ENCODE data around the gene OPA3. TPM values are rescaled to one million over a fixed set of nuclear protein-coding genes. Genes with fewer than 3 reads are reported as not detected.

Gene OPA3
- total RNA-seq, 1 experiment from 2014 or later: 16.8 TPM

GRCh38 chr19:45518469-45518826 is 66.2 kb downstream of the OPA3 start:
- no peak overlapping the region for H3K4me3 Mint-ChIP-seq (ENCODE audit: unreplicated experiment)
- ChIA-PET POLR2A (interaction anchor here (0.7 kb wide), 1 partner anchor 113 kb away, joined by 3 read pairs; no protein-coding TSS in a partner anchor), CTCF (interaction anchor here (0.6 to 1.1 kb wide), 2 partner anchors 33 to 814 kb away, joined by 3 to 4 read pairs; no protein-coding TSS in a partner anchor)
- peaks cover 75% of the 10 kb centered on the region for H3K36me3 Mint-ChIP-seq (ENCODE audit: insufficient read depth, unreplicated experiment)
- no peak overlapping the region for H3K27ac Mint-ChIP-seq (ENCODE audit: low read depth, unreplicated experiment)
- peaks cover 13% of the 10 kb centered on the region for H3K4me1 Mint-ChIP-seq (ENCODE audit: insufficient read depth, unreplicated experiment)
- DNase-seq (ENCODE audit: unreplicated experiment): no peak
- TF ChIP-seq, protein P1, sequence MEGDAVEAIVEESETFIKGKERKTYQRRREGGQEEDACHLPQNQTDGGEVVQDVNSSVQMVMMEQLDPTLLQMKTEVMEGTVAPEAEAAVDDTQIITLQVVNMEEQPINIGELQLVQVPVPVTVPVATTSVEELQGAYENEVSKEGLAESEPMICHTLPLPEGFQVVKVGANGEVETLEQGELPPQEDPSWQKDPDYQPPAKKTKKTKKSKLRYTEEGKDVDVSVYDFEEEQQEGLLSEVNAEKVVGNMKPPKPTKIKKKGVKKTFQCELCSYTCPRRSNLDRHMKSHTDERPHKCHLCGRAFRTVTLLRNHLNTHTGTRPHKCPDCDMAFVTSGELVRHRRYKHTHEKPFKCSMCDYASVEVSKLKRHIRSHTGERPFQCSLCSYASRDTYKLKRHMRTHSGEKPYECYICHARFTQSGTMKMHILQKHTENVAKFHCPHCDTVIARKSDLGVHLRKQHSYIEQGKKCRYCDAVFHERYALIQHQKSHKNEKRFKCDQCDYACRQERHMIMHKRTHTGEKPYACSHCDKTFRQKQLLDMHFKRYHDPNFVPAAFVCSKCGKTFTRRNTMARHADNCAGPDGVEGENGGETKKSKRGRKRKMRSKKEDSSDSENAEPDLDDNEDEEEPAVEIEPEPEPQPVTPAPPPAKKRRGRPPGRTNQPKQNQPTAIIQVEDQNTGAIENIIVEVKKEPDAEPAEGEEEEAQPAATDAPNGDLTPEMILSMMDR (IDR thresholded peaks at IDR 0.05; ENCODE audit: unreplicated experiment): no peak
- H3K9me3 Mint-ChIP-seq (ENCODE audit: unreplicated experiment): no peaks in the 10 kb centered on the region
- no peaks in the 10 kb centered on the region for H3K27me3 Mint-ChIP-seq (ENCODE audit: insufficient read depth, unreplicated experiment)
- intact Hi-C loops (cut with micrococcal nuclease): no loop called here
- no TSS peak for BruUV-seq (replicated peaks)

GRCh38 chr19:45517641-45518468 is 66.7 kb downstream of the OPA3 start:
- Mint-ChIP-seq H3K27ac (ENCODE audit: low read depth, unreplicated experiment) (peak overlapping the region; percentile 79), H3K9me3 (ENCODE audit: unreplicated experiment) (no peaks in the 10 kb centered on the region), H3K4me3 (ENCODE audit: unreplicated experiment) (no peak overlapping the region), H3K4me1 (ENCODE audit: insufficient read depth, unreplicated experiment) (peaks cover 13% of the 10 kb centered on the region), H3K27me3 (ENCODE audit: insufficient read depth, unreplicated experiment) (no peaks in the 10 kb centered on the region), H3K36me3 (ENCODE audit: insufficient read depth, unreplicated experiment) (peaks cover 73% of the 10 kb centered on the region)
- POLR2A ChIA-PET: no interaction called here
- DNase-seq (ENCODE audit: unreplicated experiment): no peak
- CTCF ChIA-PET: interaction anchor here (0.6 to 1.1 kb wide), 2 partner anchors 32 to 815 kb away, joined by 3 to 4 read pairs; no protein-coding TSS in a partner anchor
- no TSS peak for BruUV-seq (replicated peaks)
- TF ChIP-seq, protein P1 (IDR thresholded peaks at IDR 0.05; ENCODE audit: unreplicated experiment): no peak
- intact Hi-C loops (cut with micrococcal nuclease): no loop called here

- peaks cover 69% of the 10 kb centered on the region for H3K36me3 Mint-ChIP-seq (ENCODE audit: insufficient read depth, unreplicated experiment)
- H3K4me1 Mint-ChIP-seq (ENCODE audit: insufficient read depth, unreplicated experiment): peaks cover 13% of the 10 kb centered on the region
- no TSS peak for BruUV-seq (replicated peaks)
- peak overlapping the region; percentile 79 for H3K27ac Mint-ChIP-seq (ENCODE audit: low read depth, unreplicated experiment)
- no peak for DNase-seq (ENCODE audit: unreplicated experiment)
- H3K9me3 Mint-ChIP-seq (ENCODE audit: unreplicated experiment): no peaks in the 10 kb centered on the region
- H3K27me3 Mint-ChIP-seq (ENCODE audit: insufficient read depth, unreplicated experiment): no peaks in the 10 kb centered on the region
- TF ChIP-seq, protein P1 (IDR thresholded peaks at IDR 0.05; ENCODE audit: unreplicated experiment): no peak
- ChIA-PET POLR2A (interaction anchor here (1.3 kb wide), 1 partner anchor 9 kb away, joined by 6 read pairs; no protein-coding TSS in a partner anchor), CTCF (interaction anchor here (0.6 kb wide), 1 partner anchor 32 kb away, joined by 3 read pairs; no protein-coding TSS in a partner anchor)
- H3K4me3 Mint-ChIP-seq (ENCODE audit: unreplicated experiment): no peak overlapping the region
- intact Hi-C loops (cut with micrococcal nuclease): no loop called here
Measured at GRCh38 chr19:45517238-45517637, 67.4 kb downstream of the OPA3 start.

DNA sequence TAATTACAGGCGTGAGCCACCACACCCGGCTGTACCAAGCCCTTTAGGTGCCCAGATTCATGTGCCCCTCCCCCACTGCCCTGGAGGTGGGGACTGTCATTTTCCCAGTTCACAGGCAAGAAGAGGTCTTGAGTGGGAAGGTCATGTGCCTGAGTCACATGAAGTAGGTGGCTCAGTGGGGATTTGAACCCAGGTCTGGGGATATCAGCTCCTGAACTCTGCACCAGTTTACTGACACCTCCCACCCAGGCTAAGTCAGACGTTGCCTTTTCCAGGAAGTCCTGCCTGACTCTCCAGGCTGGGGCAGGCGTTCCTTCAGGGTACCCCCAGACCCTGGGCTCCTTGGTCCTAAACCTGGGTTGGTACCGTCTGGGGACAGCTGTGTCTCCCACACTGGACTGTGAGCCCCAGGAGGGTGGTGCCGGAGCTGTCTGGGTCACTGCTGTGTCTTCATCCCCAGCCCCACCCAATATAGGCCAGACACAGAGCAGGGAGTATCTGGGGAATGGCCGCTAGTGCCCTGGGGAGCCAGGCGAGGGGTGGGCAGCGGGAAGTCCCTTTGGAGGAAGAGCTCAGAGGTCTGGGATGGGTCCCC is 68.7 kb downstream of the OPA3 start:
- peaks cover 63% of the 10 kb centered on the region for H3K36me3 Mint-ChIP-seq (ENCODE audit: insufficient read depth, unreplicated experiment)
- BruUV-seq (replicated peaks): no TSS peak
- peak overlapping the region; percentile 79 for H3K27ac Mint-ChIP-seq (ENCODE audit: low read depth, unreplicated experiment)
- H3K4me3 Mint-ChIP-seq (ENCODE audit: unreplicated experiment): no peak overlapping the region
- no peaks in the 10 kb centered on the region for H3K27me3 Mint-ChIP-seq (ENCODE audit: insufficient read depth, unreplicated experiment)
- ChIA-PET POLR2A (interaction anchor here (0.7 to 1.9 kb wide), 4 partner anchors 10 to 155 kb away, joined by 3 to 6 read pairs (median 4); no protein-coding TSS in a partner anchor), CTCF (interaction anchor here (0.6 to 1.7 kb wide), 2 partner anchors 54 to 126 kb away, joined by 4 to 7 read pairs; no protein-coding TSS in a partner anchor)
- peaks cover 13% of the 10 kb centered on the region for H3K4me1 Mint-ChIP-seq (ENCODE audit: insufficient read depth, unreplicated experiment)
- no peaks in the 10 kb centered on the region for H3K9me3 Mint-ChIP-seq (ENCODE audit: unreplicated experiment)
- DNase-seq (ENCODE audit: unreplicated experiment): no peak
- intact Hi-C loops (cut with micrococcal nuclease): no loop called here
- TF ChIP-seq, protein P1 (IDR thresholded peaks at IDR 0.05; ENCODE audit: unreplicated experiment): no peak
